ENCODE measurements around the gene YIPF4.

GRCh38 chr2:32235315-32235714 lies 42.4 kb upstream of the YIPF4 start:
- TF ChIP-seq YY1 (IDR thresholded peaks at IDR 0.05; ENCODE audit: low read depth) (no peak), EGR1 (IDR thresholded peaks at IDR 0.05) (no peak), MAX (IDR thresholded peaks at IDR 0.05) (no peak), ZBTB7A (IDR thresholded peaks at IDR 0.05; ENCODE audit: low read depth) (no peak)
